CMK (cell line): ENCODE measurements around the gene COX10.

Source experiments
- DNase-seq: peaks from one replicate; pipeline ENCODE4 v3.0.0-alpha.2; 2010; ENCODE audit warnings: low read depth

Gene COX10

GRCh38 chr17:14070344-14070984 lies 1.2 kb downstream of the COX10 start:
- DNase-seq = no peak

DNA sequence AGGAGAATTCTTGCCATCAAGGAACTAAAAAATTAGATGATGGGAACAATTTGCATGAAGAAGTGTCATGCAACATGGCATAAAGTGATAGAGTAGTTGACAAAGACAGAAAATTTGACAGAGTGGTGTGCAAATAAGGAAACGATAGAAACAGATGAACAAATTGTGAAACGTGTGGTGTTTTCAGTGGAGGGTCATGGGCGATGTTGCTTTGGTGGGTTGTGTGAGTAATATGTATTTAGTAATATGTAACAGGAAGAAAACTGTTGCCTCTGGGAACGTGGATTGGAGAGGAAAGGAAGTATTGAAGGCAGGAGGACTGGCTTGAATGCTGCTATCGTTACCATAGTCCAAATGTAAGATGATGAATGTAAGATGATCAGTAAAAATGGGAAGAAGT lies 3.6 kb downstream of the COX10 start:
- DNase-seq = no peak

GRCh38 chr17:14078027-14078426 lies 8.7 kb downstream of the COX10 start:
- no peak for DNase-seq

DNA sequence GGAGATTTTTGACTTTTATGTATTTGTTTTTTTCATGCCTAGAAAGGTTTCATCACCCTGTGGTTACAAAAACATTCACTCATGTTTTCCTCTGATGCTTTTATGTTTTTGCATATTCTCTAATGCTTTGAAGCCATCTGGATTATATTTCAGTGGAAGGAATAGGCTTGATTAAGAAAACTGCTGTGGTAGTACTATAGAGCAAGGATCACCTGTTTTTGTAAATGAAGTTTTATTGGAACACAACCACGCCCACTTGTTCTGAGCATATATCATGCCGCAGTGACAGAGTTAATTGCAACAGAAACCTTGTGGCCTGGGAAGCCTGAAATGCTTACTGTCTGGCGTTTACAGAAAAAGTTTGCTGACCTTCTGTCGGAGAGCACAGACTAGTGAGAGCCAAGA lies 11.5 kb downstream of the COX10 start:
- no peak for DNase-seq

DNA sequence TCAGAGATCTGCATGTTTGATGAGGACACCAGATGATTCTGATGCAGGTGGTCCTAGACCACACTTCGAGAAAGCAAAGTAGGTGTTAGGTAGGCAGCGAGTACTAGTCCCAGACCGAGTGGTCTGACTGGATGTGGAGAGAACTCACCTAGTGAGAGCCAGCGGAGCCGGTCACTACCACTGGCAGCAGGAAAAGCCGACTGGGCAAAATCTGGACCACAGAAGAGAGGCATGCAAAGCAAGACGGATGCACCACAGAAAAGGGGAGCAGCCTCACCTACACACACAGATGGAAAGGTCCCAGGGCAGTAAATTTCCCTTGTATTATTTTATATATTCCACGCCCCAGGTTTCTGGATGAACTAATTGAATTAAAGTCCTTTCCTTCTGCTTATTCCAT lies 13.5 kb downstream of the COX10 start:
- DNase-seq = no peak

GRCh38 chr17:14084955-14085354 lies 15.7 kb downstream of the COX10 start:
- DNase-seq = no peak

DNA sequence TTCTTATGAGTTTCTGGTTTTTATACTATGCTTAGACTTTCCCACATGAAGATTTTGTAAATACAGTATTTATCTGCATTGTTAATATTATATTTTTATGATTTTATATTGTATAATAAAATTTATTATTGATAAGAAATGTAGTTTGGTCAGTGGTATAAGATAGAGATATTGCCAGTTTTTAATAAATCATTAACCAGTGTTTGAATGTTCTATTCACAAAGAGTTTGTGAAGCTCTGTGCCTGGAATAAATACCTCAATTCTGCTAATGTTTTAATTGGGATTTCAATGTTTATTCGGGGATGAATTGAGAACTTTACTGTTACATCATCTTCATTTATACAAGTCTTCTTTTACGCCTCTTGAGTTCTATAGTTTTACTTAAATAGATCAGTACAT lies 16.9 kb downstream of the COX10 start:
- no peak for DNase-seq

GRCh38 chr17:14089179-14089578 lies 19.9 kb downstream of the COX10 start:
- DNase-seq = no peak

DNA sequence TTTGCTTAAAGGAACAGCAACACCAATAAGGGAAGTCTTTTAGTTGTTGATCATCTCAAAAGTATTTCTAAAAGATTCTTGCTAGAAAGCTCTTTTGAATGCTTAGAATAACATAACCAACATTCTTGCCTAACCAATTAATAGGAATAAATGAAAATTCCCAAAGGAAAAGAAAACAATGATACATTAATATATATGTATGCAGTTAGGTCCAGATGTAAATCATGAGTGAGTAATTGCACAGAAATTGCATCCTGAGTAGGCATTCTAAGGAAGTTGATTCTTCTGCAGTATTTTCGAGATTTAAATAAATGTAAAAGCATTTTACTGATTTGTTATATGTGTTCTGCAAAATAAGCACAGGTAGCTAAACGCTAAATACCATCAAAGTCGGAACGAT lies 22.1 kb downstream of the COX10 start:
- no peak for DNase-seq

GRCh38 chr17:14092808-14093207 lies 23.5 kb downstream of the COX10 start:
- no peak for DNase-seq

- DNase-seq = no peak
These were observed 25.6 kb downstream of the COX10 start for GRCh38 chr17:14094676-14095601.

GRCh38 chr17:14095631-14096030 lies 26.3 kb downstream of the COX10 start:
- DNase-seq = no peak

GRCh38 chr17:14098246-14098645 lies 28.9 kb downstream of the COX10 start:
- no peak for DNase-seq

- no peak for DNase-seq
These were observed 32.7 kb downstream of the COX10 start for GRCh38 chr17:14101976-14102375.

- DNase-seq = no peak
These were observed 34.5 kb downstream of the COX10 start for GRCh38 chr17:14103836-14104235.

GRCh38 chr17:14104734-14105133 lies 35.4 kb downstream of the COX10 start:
- no peak for DNase-seq

DNA sequence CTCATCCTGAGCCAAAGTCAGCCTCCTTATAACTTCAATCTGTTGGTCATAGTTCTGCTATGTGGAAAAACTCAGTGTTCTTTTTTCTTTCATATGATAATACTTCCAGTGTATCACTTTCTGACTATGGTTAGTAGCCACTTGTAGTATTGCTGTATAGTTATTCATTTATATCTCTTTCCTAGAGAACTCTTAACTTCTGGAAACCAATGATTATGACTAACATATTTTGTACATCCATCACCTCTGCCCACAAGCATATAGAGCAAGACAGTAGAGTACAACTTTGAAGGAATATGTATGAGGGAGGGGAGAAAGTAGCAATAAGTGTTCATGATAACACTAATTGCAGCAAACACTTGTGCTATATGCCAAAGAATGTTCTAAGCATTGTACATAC lies 38.6 kb downstream of the COX10 start:
- DNase-seq = no peak

DNA sequence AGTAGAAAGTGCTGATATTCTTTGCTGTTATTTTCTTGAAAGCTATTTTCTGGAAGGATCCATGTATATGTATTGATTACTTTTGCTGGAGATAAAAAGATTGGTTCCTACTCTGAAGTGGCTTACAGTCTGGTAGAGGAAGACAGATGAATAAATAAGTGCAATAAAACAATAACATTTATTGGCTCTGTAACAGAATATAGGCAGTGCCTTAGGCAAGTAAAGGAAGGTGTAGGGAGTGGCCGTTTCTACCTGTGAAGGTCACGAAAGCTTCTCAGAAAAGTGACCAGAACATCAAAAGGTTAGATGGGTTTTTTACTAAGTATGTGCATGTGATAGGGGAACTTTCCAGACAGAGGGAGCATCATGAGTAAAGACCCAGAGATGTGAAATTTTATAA lies 43.1 kb downstream of the COX10 start:
- DNase-seq = no peak

- no peak for DNase-seq
These were observed 43.8 kb downstream of the COX10 start for GRCh38 chr17:14113137-14113536.

GRCh38 chr17:14116263-14117024 lies 47.1 kb downstream of the COX10 start:
- DNase-seq = no peak

DNA sequence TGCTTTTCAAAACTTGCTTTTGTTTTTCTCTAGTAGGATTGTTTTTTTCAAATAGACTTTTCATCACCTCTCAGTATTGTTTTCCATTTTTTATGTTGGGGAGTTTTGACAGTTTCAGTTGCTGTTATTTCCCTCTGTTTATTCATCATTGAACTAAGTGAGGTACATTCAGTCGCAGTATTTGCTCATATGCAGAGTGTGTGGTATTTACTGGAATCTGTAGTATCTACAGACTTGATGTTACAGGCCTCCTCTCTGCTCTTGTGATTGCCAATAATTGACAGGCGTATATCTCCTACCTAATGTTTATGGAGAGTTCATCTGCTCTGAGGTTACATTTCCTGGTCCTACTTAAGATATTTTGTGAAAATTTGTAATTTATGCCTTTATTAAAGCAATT lies 49.6 kb downstream of the COX10 start:
- no peak for DNase-seq

- DNase-seq = no peak
These were observed 50.2 kb downstream of the COX10 start for GRCh38 chr17:14119546-14119945.

DNA sequence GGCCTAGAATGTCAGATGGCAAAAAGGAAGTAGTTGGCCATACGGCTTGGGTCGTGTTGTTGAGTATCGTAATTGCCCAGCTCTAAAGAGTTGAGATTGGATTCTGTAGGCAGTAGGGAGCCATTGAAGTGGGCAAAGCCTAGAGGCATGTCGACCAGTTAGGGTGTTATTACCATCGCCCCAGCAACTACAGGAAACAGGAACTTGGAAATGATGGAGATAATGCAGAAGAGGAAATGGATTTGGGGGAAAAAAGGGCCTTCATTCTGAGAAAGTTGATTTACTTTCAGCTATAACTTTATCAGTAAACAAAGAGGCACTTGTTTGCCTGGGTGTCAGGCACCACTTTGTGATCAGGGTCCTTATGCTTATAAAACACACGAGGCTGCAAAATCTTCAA lies 52.6 kb downstream of the COX10 start:
- no peak for DNase-seq
